Nephron (organoid): ENCODE results near the gene SMG6.

Source experiments
- H3K27ac Mint-ChIP-seq, 3 experiments: 2 replicates each; pipeline ENCODE4 v1.8.0; 2020; ENCODE audit warnings: mixed read lengths in 3 of 3, mild to moderate bottlenecking in 2 of 3, moderate library complexity in 1 of 3
- H3K27me3 Mint-ChIP-seq: 2 replicates; pipeline ENCODE4 v1.8.0; 2021; ENCODE audit warnings: low read depth, mild to moderate bottlenecking, moderate library complexity, mixed read lengths
- H3K36me3 Mint-ChIP-seq: 2 replicates; pipeline ENCODE4 v1.8.0; 2020; ENCODE audit warnings: low read depth, mixed read lengths
- H3K4me1 Mint-ChIP-seq: 2 replicates; pipeline ENCODE4 v1.8.0; 2020; ENCODE audit warnings: mixed read lengths
- H3K4me3 Mint-ChIP-seq, 3 experiments: 2 replicates each; pipeline ENCODE4 v1.8.0; 2020; ENCODE audit warnings: mild to moderate bottlenecking in 3 of 3, mixed read lengths in 3 of 3, moderate library complexity in 2 of 3
- H3K9me3 Mint-ChIP-seq: 2 replicates; pipeline ENCODE4 v1.8.0; 2020; ENCODE audit warnings: mixed read lengths
- TF ChIP-seq, protein P1 (sequence below), 3 experiments: fragments of 200-600 bp; sonication (generic); IDR thresholded peaks; one replicate each; pipeline ENCODE4 v1.5.0; 2021; ENCODE audit warnings: antibody characterized with exemption in 3 of 3; ENCODE audit not compliant: unreplicated experiment in 3 of 3

The SMG6 gene

DNA sequence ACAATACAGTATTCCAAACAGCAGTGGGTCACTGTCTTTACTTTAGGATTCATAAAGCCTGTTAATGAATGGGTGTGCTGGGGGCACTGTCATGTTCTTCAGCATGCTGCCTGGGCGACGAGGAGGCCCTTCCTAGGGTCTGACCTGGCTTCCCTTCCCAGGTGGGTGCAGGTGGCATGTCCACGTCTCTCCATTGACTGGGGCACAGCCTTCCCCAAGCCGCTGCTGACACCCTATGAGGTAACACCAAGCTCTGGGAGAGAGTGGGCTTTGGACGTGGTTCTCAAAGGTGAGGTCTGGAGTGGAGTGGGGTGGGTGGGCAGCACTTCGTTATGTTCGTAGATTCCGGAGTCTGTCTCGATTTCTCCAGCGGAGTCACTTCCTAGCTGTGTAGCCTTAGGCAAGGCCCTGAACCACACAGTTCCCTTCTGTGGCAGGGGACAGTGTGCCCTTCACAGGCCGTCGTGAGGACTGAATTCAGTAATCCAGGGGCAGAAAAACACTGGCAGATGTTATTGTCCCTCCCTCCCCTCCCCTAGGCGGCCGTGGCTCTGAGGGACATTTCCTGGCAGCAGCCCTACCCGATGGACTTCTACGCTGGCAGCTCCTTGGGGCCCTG lies 262.5 kb downstream of the SMG6 start:
- no peaks in the 10 kb centered on the region for H3K9me3 Mint-ChIP-seq
- peaks cover 34% of the 10 kb centered on the region for H3K36me3 Mint-ChIP-seq
- H3K4me3 Mint-ChIP-seq = peak overlapping the region; percentile 86 to 100 (median 92)
- H3K27ac Mint-ChIP-seq = peak overlapping the region; percentile 33 to 93 (median 63)
- peaks cover under 1% of the 10 kb centered on the region for H3K27me3 Mint-ChIP-seq
- H3K4me1 Mint-ChIP-seq = peaks cover 9% of the 10 kb centered on the region
- TF ChIP-seq, protein P1, sequence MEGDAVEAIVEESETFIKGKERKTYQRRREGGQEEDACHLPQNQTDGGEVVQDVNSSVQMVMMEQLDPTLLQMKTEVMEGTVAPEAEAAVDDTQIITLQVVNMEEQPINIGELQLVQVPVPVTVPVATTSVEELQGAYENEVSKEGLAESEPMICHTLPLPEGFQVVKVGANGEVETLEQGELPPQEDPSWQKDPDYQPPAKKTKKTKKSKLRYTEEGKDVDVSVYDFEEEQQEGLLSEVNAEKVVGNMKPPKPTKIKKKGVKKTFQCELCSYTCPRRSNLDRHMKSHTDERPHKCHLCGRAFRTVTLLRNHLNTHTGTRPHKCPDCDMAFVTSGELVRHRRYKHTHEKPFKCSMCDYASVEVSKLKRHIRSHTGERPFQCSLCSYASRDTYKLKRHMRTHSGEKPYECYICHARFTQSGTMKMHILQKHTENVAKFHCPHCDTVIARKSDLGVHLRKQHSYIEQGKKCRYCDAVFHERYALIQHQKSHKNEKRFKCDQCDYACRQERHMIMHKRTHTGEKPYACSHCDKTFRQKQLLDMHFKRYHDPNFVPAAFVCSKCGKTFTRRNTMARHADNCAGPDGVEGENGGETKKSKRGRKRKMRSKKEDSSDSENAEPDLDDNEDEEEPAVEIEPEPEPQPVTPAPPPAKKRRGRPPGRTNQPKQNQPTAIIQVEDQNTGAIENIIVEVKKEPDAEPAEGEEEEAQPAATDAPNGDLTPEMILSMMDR (IDR thresholded peaks at IDR 0.05; ENCODE audit: unreplicated experiment in 3 of 3) = no peak

DNA sequence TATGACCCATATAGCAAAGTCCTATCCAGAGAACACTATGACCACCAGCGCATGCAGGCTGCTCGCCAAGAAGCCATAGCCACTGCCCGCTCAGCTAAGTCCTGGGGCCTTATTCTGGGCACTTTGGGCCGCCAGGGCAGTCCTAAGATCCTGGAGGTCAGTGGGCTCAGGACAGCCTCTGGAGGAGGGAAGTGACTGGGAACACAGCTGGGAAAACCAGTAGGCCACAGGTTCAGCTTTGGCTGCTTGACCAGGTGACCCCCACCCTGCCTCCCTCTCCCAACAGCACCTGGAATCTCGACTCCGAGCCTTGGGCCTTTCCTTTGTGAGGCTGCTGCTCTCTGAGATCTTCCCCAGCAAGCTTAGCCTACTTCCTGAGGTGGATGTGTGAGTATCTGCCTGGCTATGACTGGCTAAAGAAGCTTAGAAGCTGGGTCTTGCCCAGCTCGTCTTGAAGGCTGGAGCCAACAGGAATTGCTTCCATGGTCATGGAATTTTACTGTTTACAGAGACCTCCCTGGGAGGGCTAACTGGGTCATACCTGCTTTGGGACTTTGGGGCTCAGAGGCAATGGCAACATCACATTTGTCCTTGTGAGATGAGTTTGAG lies 263.3 kb downstream of the SMG6 start:
- H3K36me3 Mint-ChIP-seq = peaks cover 34% of the 10 kb centered on the region

DNA sequence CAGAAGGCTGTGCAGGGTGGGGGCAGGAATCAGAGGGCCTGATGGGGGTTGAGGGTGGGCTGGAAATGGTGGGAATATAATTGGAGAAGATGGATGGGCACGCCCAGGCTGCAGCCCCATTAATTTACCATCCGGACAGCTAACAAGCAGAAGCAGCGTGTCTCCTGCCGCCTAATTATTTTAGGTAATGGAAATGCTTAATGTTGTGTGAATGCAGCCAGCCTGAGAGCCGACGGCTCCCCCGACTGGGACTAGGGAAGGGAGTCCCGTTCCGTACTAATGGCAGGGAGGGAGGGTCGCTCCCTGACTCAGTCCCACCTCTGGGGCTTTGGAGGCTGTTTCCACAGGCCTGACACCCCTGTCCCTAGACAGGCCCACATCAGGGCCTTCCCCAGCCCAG lies 266.4 kb downstream of the SMG6 start:
- Mint-ChIP-seq H3K9me3 (no peaks in the 10 kb centered on the region), H3K4me3 (no peak overlapping the region), H3K27ac (no peak overlapping the region), H3K4me1 (no peaks in the 10 kb centered on the region), H3K36me3 (peaks cover 21% of the 10 kb centered on the region), H3K27me3 (no peaks in the 10 kb centered on the region)
- TF ChIP-seq, protein P1 (IDR thresholded peaks at IDR 0.05; ENCODE audit: unreplicated experiment in 3 of 3) = no peak

More for the DNA sequence above, 263.3 kb downstream of the SMG6 start:
- no peaks in the 10 kb centered on the region for H3K27me3 Mint-ChIP-seq
- H3K27ac Mint-ChIP-seq = peak overlapping the region; percentile 33 to 93 (median 63)
- H3K9me3 Mint-ChIP-seq = no peaks in the 10 kb centered on the region
- TF ChIP-seq, protein P1 (IDR thresholded peaks at IDR 0.05; ENCODE audit: unreplicated experiment in 3 of 3) = no peak
- H3K4me3 Mint-ChIP-seq = peak overlapping the region; percentile 86 to 100 (median 92)
- H3K4me1 Mint-ChIP-seq = peaks cover 9% of the 10 kb centered on the region

DNA sequence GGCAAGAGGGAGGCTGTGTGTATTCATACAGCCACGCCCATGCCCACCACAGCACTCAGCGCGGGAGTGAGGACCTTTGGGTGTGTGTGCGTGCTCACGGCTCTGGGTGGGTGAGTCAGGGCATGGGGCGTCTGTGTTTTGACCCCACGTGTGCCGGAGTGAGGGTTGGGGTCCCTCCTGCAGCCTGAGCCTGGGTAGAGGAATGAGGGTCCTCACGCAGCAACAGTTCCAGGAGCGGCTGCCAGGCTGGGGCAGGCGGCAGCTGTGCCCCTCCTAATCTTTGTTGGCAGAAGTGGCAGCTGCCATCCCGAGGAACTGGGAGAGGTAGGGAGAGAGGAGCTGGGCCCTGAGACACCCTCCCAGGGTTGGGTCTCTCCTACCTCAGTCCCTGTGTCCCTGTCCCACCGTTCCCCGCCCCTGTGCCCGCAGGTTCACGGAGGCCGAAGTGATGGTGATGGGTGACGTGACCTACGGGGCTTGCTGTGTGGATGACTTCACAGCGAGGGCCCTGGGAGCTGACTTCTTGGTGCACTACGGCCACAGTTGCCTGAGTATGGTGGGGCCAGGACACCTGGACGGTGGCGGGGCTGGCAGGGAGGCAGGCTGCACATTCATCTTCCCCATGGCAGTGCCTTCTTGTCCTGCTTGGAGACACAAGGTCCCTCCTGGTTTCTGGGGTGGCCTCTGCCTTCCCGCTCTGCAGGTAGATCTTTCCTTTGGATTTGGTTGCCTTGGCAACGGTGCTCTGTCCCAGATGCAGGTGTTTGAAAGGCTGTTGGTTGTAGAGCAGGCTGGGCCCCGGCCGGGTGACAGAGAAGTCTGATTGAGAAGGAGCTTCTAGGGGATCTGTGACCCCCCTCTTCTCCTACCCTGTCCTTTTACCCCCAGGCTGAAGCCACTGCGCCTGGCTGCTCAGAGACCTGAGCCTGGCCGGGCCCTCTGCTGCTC lies 267.8 kb downstream of the SMG6 start:
- TF ChIP-seq, protein P1 (IDR thresholded peaks at IDR 0.05; ENCODE audit: unreplicated experiment in 3 of 3) = no peak
- no peaks in the 10 kb centered on the region for H3K9me3 Mint-ChIP-seq
- H3K27me3 Mint-ChIP-seq = no peaks in the 10 kb centered on the region
- H3K4me1 Mint-ChIP-seq = peaks cover 3% of the 10 kb centered on the region
- H3K4me3 Mint-ChIP-seq = no peak overlapping the region
- H3K36me3 Mint-ChIP-seq = peaks cover 21% of the 10 kb centered on the region
- no peak overlapping the region for H3K27ac Mint-ChIP-seq

DNA sequence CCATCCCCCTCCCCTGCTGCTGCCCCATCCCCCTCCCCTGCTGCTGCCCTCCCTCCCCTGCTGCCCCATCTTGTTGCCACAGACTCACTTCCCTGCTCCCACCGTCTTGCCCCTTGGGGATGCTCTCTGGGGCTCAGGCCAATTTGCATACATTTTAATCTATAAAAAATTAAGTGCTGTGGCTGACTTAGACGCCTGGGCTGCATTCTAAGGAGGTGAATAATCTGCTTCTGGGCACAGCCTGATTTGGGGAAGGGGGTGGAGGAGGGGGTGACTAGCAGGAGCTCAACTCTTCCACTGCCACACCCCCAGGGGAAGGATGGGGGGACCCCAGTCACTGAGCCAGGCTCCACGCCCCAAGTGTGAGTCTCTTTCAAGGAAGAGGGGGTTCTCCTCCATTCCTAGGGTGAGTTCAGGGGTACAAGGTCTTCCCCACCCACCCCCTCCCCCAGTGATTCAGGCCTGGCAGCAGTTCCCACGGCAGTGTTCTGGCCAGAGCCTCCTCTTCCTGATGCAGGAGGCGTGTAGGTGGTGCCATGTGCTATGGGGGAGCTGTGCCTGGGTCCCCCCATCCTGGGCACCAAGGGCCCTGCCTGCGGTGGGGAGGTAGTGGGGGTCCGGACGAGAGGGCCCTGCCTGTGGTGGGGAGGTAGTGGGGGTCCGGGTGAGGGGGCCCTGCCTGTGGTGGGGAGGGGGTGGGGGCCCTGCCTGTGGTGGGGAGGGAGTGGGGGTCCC lies 268.6 kb downstream of the SMG6 start:
- Mint-ChIP-seq H3K36me3 (peaks cover 20% of the 10 kb centered on the region), H3K4me1 (peaks cover 10% of the 10 kb centered on the region), H3K9me3 (no peaks in the 10 kb centered on the region), H3K4me3 (no peak overlapping the region), H3K27me3 (no peaks in the 10 kb centered on the region), H3K27ac (no peak overlapping the region)
- TF ChIP-seq, protein P1 (IDR thresholded peaks at IDR 0.05; ENCODE audit: unreplicated experiment in 3 of 3) = no peak
